SJCRH30 (cell line): ENCODE results near the gene ADAMTS4. TPM values are rescaled to one million over a fixed set of nuclear protein-coding genes. Genes with fewer than 3 reads are reported as not detected.
A peak's percentile ranks its signal among the peaks of the same experiment; 100 is the strongest.

Experiments
- DNase-seq, 2 experiments: peaks; one replicate each; pipeline ENCODE4 v3.0.0-alpha.2; 2015 to 2020
- H3K27ac ChIP-seq: fragments of 250-450 bp; sonication (Bioruptor Pico); 2 replicates; pipeline ENCODE4 v1.5.1; 2020; ENCODE audit warnings: mild to moderate bottlenecking, moderate library complexity
- H3K27me3 ChIP-seq: fragments of 250-450 bp; sonication (Bioruptor Pico); 2 replicates; pipeline ENCODE4 v1.5.1; 2020; ENCODE audit warnings: mild to moderate bottlenecking, moderate library complexity
- H3K36me3 ChIP-seq: fragments of 250-450 bp; sonication (Bioruptor Pico); 2 replicates; pipeline ENCODE4 v1.5.1; 2020; ENCODE audit warnings: mild to moderate bottlenecking, moderate library complexity
- H3K4me1 ChIP-seq: fragments of 250-450 bp; sonication (Bioruptor Pico); 2 replicates; pipeline ENCODE4 v1.5.1; 2020; ENCODE audit warnings: mild to moderate bottlenecking, moderate library complexity
- H3K4me3 ChIP-seq: fragments of 250-450 bp; sonication (Bioruptor Pico); 2 replicates; pipeline ENCODE4 v1.5.1; 2020; ENCODE audit warnings: mild to moderate bottlenecking, moderate library complexity
- H3K9me3 ChIP-seq: fragments of 250-450 bp; sonication (Bioruptor Pico); replicated peaks from 2 replicates; pipeline ENCODE4 v1.5.1; 2020; ENCODE audit warnings: mild to moderate bottlenecking, moderate library complexity
- total RNA-seq: library from RNA; depleted of rRNA; stranded (reverse); fragments of >200 nt; shearing (Covaris generic); gene quantifications from 2 replicates; pipeline ENCODE4 v1.2.3, GENCODE V29; 2014

The ADAMTS4 gene
- total RNA-seq, 1 experiment from 2014 or later: 11.0 TPM

DNA sequence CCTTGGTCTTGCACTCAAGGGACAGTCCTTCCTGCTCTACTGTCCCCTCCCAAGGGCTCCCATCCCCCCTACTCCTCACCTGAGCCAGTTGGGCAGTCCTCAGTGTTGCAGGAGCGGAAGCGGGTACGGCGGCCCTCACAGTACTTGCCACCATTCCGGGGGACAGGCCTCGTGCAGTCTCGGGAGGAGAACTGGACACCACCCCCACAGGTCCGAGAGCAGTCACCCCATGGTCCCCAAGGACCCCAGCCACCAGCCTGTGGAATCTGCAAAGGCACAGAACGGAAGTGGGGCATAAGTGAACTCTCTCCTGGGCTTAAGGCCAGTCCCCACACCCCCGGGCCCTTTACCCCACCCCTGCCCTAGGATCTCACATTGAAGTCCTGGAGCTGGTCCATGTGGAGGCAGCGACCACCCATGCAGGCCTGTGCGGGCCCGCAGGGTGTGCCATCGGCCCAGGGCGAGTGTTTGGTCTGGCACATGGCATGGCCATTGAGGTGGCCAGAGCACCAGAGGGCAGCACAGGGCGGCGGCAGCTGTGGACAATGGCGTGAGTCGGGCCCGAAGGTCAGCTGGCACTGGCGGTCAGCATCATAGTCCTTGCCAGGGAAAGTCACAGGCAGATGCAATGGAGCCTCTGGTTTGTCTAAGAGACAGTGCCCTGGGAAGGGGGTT, 5.2 kb downstream of the ADAMTS4 start:
- Histone ChIP-seq H3K27ac (no peak overlapping the region), H3K4me3 (no peak overlapping the region), H3K27me3 (no peaks in the 10 kb centered on the region), H3K36me3 (peaks cover 41% of the 10 kb centered on the region), H3K4me1 (peaks cover 5% of the 10 kb centered on the region; the same call in 1 of the 2 replicates), H3K9me3 (no peaks in the 10 kb centered on the region)
- no peak for DNase-seq

DNA sequence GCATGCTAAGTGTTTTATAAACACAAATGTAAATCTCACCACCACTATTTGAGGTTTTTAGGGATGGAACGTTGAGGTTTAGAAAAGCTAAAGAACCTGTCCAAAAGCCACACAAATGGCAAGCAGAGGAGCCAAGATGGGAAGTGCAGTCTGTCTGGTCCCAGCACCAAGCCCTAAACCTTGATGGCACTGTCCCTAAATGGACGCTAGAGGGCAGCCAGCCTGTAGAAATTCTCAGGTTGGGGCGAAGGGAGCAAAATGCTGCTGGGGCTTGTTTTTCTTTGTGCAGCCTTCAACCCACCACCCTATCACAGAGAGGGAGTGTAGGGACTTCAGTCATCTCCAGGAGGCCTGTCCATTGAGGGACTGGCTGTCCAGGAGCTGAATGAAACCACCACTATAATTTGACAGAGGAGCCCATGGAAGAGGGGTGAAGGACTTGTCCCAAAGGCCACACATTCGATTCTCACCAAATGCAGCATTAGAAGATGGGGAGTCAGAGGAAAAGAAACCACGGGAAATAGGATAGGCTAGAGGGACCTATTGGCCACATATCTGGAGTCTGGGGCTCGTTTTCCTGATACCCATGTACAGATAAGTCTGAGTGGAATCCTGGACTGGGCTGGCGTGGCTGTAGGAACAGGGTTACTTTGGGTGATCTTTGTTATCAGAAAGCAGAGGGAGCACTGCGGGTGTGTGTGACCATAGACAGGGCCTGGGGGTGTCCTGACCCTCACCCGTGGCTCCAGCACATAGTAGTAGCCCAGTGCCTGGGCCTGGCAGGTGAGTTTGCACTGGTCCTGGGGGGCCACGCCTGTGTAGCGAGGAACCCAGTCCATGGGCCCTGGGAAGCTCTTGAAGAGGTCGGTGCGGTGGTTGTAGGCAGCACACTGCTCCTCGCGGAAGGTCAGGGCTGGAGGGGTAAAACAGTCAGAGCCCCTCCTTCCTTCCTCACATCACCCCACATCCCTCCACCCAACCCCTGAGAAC, 6.1 kb downstream of the ADAMTS4 start:
- peak; percentile 52 to 80 for DNase-seq
- H3K27me3 ChIP-seq: no peaks in the 10 kb centered on the region
- peaks cover 5% of the 10 kb centered on the region; the same call in 1 of the 2 replicates for H3K4me1 ChIP-seq
- H3K9me3 ChIP-seq: no peaks in the 10 kb centered on the region
- H3K27ac ChIP-seq: no peak overlapping the region
- H3K36me3 ChIP-seq: peaks cover 41% of the 10 kb centered on the region
- H3K4me3 ChIP-seq: no peak overlapping the region

DNA sequence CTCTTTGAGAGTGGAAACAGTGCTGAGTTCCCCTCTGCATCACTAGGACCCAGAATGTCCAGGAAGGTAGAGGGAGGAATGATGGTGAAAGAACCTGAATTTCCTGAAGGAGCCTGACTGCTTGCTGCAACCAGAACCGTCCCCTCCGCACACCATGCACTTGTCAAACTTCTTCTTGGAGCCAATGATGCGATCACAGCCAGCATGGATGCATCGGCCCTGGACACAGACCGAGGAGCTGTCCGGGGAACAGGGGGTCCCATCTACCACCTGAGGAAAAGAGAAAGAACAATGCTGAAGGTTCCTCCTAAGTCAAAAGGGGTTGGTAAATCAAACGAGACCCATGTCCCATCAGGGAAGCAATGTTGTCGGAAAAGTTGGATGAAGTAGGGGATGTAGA, 6.9 kb downstream of the ADAMTS4 start:
- peaks cover 5% of the 10 kb centered on the region; the same call in 1 of the 2 replicates for H3K4me1 ChIP-seq
- H3K27me3 ChIP-seq: no peaks in the 10 kb centered on the region
- H3K4me3 ChIP-seq: no peak overlapping the region
- no peaks in the 10 kb centered on the region for H3K9me3 ChIP-seq
- H3K36me3 ChIP-seq: peaks cover 41% of the 10 kb centered on the region
- no peak for DNase-seq
- no peak overlapping the region for H3K27ac ChIP-seq

DNA sequence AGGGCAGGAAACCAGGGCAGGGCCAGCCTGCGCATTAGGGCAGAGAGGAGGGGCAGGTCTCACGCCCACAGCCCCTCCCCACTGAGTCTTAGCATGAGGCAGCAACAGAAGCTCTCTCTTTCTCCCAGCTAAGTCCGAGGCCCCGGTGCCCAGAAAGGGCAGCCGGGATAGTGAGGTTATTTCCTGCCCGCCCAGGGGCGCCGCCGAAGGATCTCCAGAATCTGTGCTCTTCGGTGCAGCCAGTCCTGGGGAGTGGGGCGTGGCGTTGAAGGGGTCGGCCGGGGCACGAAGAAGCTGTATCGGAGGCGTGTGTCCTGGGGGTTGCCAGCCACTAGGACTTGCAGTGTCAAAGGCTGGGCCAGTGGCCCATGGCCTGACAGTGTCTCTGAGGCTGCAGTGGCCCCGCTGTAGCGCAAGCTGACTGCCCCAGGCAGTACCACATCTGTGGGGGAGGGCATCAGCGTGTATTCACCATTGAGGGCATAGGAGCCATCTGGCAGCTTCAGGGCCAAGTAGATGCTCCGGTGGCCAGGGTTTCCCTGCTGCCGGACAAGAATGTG, 7.8 kb downstream of the ADAMTS4 start:
- H3K9me3 ChIP-seq: no peaks in the 10 kb centered on the region
- H3K4me3 ChIP-seq: no peak overlapping the region
- DNase-seq: no peak
- H3K27ac ChIP-seq: no peak overlapping the region
- no peaks in the 10 kb centered on the region for H3K27me3 ChIP-seq
- H3K4me1 ChIP-seq: peaks cover 2% of the 10 kb centered on the region
- H3K36me3 ChIP-seq: peaks cover 41% of the 10 kb centered on the region

DNA sequence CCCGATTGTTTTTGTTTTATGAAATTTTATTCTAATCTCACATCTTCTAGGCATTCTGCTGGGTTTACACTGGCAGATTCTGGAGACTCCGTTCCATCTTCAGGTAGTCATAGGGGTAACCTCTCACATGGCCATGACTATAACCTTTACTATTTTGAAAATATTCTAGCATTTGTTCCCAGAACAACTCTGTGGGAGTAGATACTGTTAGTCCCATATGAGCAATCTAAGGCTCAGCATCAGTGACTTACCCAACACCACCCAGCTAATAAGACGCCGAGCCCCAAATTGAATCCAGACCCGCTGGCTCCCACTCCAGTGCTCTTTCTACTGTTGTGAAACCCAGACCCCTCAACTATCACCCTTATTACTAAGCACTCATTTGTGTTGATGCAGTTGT, 9.8 kb downstream of the ADAMTS4 start:
- peaks cover 33% of the 10 kb centered on the region for H3K36me3 ChIP-seq
- no peaks in the 10 kb centered on the region for H3K27me3 ChIP-seq
- DNase-seq: no peak
- H3K4me1 ChIP-seq: peaks cover 14% of the 10 kb centered on the region
- H3K27ac ChIP-seq: no peak overlapping the region
- no peak overlapping the region for H3K4me3 ChIP-seq
- H3K9me3 ChIP-seq: no peaks in the 10 kb centered on the region

DNA sequence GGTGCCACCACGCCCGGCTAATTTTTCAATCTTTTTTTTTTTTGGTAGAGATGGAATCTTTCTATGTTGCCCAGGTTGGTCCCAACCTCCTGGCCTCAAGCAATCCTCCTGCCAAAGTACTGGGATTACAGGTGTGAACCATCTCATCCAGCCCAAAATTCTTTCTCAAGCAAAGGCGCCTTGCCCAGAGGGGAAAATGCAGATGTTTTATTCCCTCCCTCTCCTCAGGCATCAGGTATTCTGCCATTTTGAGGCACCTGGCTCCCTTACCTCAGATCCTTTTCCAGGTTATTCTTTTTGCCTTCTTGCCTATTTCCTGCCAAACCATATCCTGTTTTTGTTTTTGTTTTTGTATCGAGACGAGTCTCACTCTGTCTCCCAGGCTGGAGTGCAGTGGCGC, 10.5 kb downstream of the ADAMTS4 start:
- Histone ChIP-seq H3K9me3 (no peaks in the 10 kb centered on the region), H3K27me3 (no peaks in the 10 kb centered on the region), H3K4me1 (peaks cover 14% of the 10 kb centered on the region), H3K4me3 (no peak overlapping the region), H3K27ac (no peak overlapping the region), H3K36me3 (peaks cover 32% of the 10 kb centered on the region)
- no peak for DNase-seq

DNA sequence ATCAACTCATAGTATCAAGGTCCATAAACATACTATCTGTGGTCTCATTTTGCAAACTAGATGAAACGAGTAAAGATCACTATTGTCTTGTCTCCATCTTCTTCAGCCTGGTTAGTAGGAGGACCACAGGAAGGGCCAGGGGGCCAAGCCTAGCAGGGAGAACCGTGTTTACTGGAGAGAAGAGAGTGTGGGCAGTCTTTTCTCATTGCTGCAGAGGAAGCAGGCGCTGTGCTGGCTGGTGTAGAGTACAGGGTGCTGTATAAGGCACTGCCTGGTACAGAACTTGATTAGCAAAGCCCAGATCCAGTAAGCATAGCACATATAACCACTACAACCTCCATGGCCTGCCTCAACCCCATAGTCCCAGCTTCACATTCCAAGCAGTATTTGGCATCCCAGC, 11.5 kb downstream of the ADAMTS4 start:
- Histone ChIP-seq H3K9me3 (no peaks in the 10 kb centered on the region), H3K27ac (no peak overlapping the region), H3K36me3 (peaks cover 21% of the 10 kb centered on the region), H3K4me1 (peaks cover 14% of the 10 kb centered on the region), H3K27me3 (no peaks in the 10 kb centered on the region), H3K4me3 (no peak overlapping the region)
- DNase-seq: no peak

DNA sequence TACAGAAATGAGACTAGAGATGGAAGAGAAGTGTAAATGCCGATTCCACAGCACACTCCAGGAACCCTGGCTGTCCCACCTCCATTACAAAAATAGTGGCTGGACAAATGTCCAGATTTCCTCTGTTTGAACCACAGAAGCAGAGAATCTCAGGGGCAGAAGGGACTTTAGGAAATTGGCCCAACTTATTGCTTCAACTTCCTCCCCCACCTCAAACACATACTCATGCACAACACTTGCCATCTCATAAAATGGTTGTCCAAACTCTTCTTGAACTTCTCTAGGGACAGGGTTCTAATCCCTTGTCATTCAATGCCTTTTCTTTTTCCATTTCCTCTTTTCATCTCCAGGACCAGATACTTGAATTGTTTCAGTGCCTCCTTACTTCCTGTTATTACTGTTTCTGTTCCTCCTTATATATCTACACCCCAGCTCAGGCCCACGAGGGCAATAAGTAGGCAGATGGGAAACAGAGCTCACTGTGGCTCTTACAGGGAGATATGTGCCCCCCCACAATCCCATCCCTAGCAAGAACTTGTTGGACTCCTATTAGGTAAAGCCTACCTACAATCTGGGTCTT, 13.0 kb downstream of the ADAMTS4 start:
- DNase-seq: no peak
- Histone ChIP-seq H3K36me3 (peaks cover 6% of the 10 kb centered on the region; the same call in 1 of the 2 replicates), H3K27ac (peak overlapping the region; percentile 48), H3K4me3 (0 out of 2 replicates have a peak overlapping the region, but pooled peaks have one; percentile 8), H3K27me3 (no peaks in the 10 kb centered on the region), H3K4me1 (peaks cover 14% of the 10 kb centered on the region), H3K9me3 (no peaks in the 10 kb centered on the region)

DNA sequence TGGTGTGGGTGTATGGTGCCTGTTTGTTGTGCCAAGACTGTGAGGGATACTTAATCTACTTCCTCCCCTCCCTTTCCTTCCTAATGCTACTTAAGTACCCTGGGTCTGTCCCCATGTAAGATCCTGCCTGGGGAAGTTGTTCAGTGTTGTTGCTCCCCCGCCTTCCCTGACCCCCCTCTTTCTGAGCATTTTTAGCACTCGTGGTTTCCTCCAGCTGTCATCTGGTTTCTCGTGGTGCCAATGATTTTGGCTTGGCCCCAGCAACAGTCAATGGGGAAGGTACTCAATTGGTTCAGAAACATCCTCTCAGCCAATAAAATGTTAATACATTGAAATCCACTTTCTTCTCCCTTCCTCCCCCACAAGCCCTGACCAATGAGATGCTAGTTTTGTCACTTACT, 13.6 kb downstream of the ADAMTS4 start:
- peak overlapping the region; percentile 48 for H3K27ac ChIP-seq

DNA sequence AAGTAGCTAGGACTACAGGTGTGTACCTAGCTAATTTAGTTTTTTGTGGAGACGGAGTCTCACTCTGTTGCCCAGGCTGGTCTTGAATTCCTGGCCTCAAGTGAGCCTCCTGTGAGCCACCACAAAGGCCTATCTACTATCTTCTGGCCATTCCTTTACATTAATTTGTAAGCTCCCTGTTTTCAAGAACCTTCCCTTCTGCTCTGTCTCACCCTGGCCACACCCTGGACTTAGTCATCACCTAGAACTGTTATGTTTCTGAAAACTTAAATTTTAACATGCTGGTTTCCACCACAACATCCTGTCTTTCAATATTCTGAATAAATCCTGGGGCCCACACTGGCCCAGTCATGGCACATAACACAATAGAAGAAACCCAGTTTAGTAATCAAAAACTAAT, 16.6 kb downstream of the ADAMTS4 start:
- H3K27ac ChIP-seq: no peak overlapping the region
- H3K9me3 ChIP-seq: no peaks in the 10 kb centered on the region
- H3K27me3 ChIP-seq: no peaks in the 10 kb centered on the region
- no peak overlapping the region for H3K4me3 ChIP-seq
- H3K4me1 ChIP-seq: peaks cover 14% of the 10 kb centered on the region
- no peak for DNase-seq
- no peaks in the 10 kb centered on the region for H3K36me3 ChIP-seq

More for the DNA sequence above, 13.6 kb downstream of the ADAMTS4 start:
- Histone ChIP-seq H3K36me3 (peaks cover 5% of the 10 kb centered on the region; the same call in 1 of the 2 replicates), H3K4me3 (no peak overlapping the region), H3K27me3 (no peaks in the 10 kb centered on the region), H3K4me1 (peaks cover 14% of the 10 kb centered on the region), H3K9me3 (no peaks in the 10 kb centered on the region)
- peak; percentile 86 to 92 for DNase-seq

DNA sequence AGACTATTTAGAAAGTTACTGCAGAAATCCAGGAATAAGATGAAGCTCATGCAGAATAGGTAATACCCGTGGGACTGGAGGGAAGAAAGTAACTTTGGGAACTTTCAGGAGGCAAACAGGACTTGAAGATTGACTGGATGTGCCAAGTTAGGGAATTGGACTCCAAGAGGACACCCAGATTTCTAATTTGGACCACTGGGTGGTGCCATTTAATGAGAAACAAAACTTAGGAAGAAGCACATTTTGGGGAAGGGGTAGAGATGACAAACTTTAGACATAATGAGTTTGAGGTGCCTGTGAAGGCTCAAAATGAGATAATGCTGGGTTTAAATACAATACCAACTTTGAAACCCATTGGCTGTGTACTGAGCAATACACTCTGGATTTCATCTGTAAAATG, 18.2 kb downstream of the ADAMTS4 start:
- peaks cover 8% of the 10 kb centered on the region for H3K4me1 ChIP-seq
- DNase-seq: peak in 1 of 2 experiments; percentile 37
- no peaks in the 10 kb centered on the region for H3K27me3 ChIP-seq
- H3K4me3 ChIP-seq: no peak overlapping the region
- H3K36me3 ChIP-seq: no peaks in the 10 kb centered on the region
- H3K27ac ChIP-seq: no peak overlapping the region
- H3K9me3 ChIP-seq: no peaks in the 10 kb centered on the region

DNA sequence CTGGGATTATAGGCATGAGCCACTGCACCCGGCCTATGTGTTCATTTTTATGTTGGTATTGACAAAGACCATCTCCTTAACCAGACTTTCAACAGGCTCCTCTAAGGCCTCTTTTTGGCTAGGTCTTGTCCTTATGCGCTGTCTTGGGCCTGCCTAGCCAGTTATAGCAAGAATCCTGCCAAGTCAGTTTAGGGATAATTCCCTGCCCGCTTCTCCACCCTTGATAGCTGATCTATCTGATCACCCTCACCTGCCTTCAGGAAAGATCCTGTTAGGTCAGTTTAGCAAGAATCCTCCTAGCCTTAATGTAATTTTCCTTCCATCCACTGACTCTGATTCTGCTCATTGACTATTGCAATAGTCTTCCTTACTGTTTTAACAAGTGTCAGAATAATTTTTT, 19.2 kb downstream of the ADAMTS4 start:
- peaks cover 2% of the 10 kb centered on the region for H3K4me1 ChIP-seq
- H3K36me3 ChIP-seq: no peaks in the 10 kb centered on the region
- no peak overlapping the region for H3K4me3 ChIP-seq
- DNase-seq: no peak
- H3K9me3 ChIP-seq: no peaks in the 10 kb centered on the region
- no peak overlapping the region for H3K27ac ChIP-seq
- H3K27me3 ChIP-seq: no peaks in the 10 kb centered on the region

DNA sequence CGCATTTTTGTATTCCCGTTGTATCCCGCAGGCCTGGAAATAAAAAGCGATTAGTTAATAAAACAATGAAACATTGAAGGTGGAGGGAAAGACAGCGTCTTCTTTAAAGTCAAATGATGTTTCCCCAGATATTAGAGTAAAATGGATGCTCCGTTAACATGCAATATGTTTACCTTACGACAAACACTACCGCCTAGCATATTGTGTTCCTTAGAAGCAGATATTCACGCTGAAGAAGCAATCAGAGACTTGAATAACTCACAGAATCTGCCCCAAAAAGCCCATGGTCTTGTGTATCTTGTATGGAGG, 21.0 kb downstream of the ADAMTS4 start:
- H3K36me3 ChIP-seq: peaks cover 10% of the 10 kb centered on the region
- H3K4me1 ChIP-seq: no peaks in the 10 kb centered on the region
- H3K27ac ChIP-seq: peak overlapping the region; percentile 65; the same call in 1 of the 2 replicates
- DNase-seq: no peak
- no peaks in the 10 kb centered on the region for H3K27me3 ChIP-seq
- H3K4me3 ChIP-seq: peak overlapping the region; percentile 78
- no peaks in the 10 kb centered on the region for H3K9me3 ChIP-seq

DNA sequence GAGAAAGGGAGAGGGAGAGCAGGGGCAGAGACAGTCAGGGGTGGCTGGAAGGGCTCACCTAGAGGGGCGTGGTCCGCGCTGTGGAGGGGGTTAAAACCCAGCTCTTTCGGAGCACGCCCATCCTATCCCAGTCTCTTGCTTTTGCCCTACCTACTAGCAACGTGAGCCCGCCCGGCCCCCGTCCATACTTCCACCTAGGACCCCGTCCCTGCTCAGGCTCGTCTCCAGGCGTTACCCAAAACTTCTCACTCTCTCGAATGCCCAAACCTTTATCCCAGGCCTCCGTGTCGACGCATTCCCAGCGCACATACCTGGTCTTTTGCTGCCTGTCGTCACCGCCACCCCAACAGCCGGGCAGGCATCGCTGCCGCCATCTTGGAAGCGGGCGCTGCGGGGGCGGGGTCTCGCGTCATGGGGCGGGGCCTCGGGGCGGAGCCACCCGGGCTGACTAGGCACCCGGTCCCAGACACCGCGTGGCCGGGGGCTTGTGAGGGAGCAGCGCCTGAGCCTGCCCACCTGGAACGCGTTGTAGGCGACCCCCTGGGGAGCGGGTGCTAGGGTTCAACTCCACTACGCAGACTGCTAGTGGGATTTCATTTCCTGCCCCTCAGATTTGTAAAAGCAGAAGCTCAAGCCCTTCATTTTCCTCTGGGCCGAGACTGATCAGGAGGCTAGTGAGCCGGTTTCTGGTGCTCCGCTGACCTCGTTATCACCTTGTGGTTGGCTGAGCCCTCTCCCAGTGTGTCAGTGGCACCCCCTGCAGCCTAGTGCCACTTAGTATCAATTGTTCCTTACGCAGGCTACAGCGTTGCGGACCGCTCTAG, 21.5 kb downstream of the ADAMTS4 start, which contains the start of gene B4GALT3:
TSS of gene B4GALT3 (minus strand) at position 396 of the 824 bp plus-strand sequence. CDS start 1,447 bp downstream, outside the sequence.
- H3K4me1 ChIP-seq: no peaks in the 10 kb centered on the region
- H3K4me3 ChIP-seq: peak within 1 kb of the TSS; percentile 78
- DNase-seq: peak; percentile 84 to 88
- H3K27me3 ChIP-seq: no peaks in the 10 kb centered on the region
- peaks cover 16% of the 10 kb centered on the region for H3K36me3 ChIP-seq
- peak within 1 kb of the TSS; percentile 65 for H3K27ac ChIP-seq
- H3K9me3 ChIP-seq: no peaks in the 10 kb centered on the region
